GM12878 (cell line): ENCODE measurements around the gene RIPK4. TPM values are rescaled to one million over a fixed set of nuclear protein-coding genes. Genes with fewer than 3 reads are reported as not detected.

Experiments
- ATAC-seq: fragments of 200-7000 bp; cut with Tn5 transposase; 3 replicates; pipeline ENCODE4 v1.9.1; 2020; ENCODE audit warnings: mild to moderate bottlenecking, moderate library complexity
- BruUV-seq: library from RNA; stranded (reverse); fragments of 400-500 nt; replicated peaks from 2 replicates; lab custom pipeline; 2021; lab: Mats Ljungman, UMichigan
- CTCF ChIA-PET: fragments of 300-600 bp; sonication (Branson Sonifier 250); formaldehyde crosslinking; extraction: SDS; loops from one replicate; lab custom pipeline; 2021; ENCODE audit warnings: inconsistent platforms; lab: Yijun Ruan, JAX
- POLR2A ChIA-PET: fragments of 350-600 bp; formaldehyde crosslinking; extraction: SDS; loops from one replicate; lab custom pipeline; 2021; ENCODE audit warnings: inconsistent platforms; lab: Charles Lee
- RAD21 ChIA-PET: fragments of 300-600 bp; sonication (Branson Sonifier 250); formaldehyde crosslinking; loops from one replicate; lab custom pipeline; 2023; ENCODE audit warnings: antibody characterized with exemption; ENCODE audit not compliant: unreplicated experiment; lab: Charles Lee
- SMC1A ChIA-PET: fragments of 300-600 bp; sonication (Branson Sonifier 250); formaldehyde crosslinking; loops from one replicate; lab custom pipeline; 2023; ENCODE audit not compliant: unreplicated experiment, uncharacterized antibody; lab: Charles Lee
- DNase-seq: peaks from one replicate; pipeline ENCODE4 v3.0.0-alpha.2; 2011; ENCODE audit warnings: low read depth, low spot score
- FAIRE-seq: peaks from 3 replicates; lab custom pipeline; 2011; peaks lifted over from hg19 to GRCh38; lab: Jason Lieb, UNC
- H2AFZ ChIP-seq: 2 replicates; pipeline ENCODE4 v1.6.0; 2011; ENCODE audit warnings: low read depth, low read length, control low read depth; ENCODE audit not compliant: control insufficient read depth
- H3K27ac ChIP-seq: 2 replicates; pipeline ENCODE4 v1.5.1; 2011; ENCODE audit warnings: control low read depth; ENCODE audit not compliant: control insufficient read depth, insufficient read depth
- H3K27me3 ChIP-seq, 2 experiments: replicated peaks in 1 of 2; 2 replicates each; pipeline versions ENCODE4 v1.6.0 to v1.6.1; 2011; ENCODE audit warnings: low read length in 1 of 2; ENCODE audit not compliant: control insufficient read depth in 2 of 2, insufficient read depth in 2 of 2
- H3K36me3 ChIP-seq, 2 experiments: 2 replicates each; pipeline ENCODE4 v1.5.1; 2011; ENCODE audit warnings: low read length in 1 of 2; ENCODE audit not compliant: control insufficient read depth in 2 of 2, insufficient read depth in 2 of 2
- H3K4me1 ChIP-seq: 2 replicates; pipeline ENCODE4 v1.6.1; 2011; ENCODE audit warnings: mild to moderate bottlenecking, low read length, moderate library complexity, mixed read lengths; ENCODE audit not compliant: control insufficient read depth, insufficient read depth
- H3K4me2 ChIP-seq: 2 replicates; pipeline ENCODE4 v1.6.0; 2011; ENCODE audit warnings: control low read depth; ENCODE audit not compliant: control insufficient read depth, insufficient read depth
- H3K4me3 ChIP-seq: fragments of 200-600 bp; sonication (generic); 2 replicates; pipeline ENCODE4 v1.5.1; 2016
- H3K79me2 ChIP-seq: 2 replicates; pipeline ENCODE4 v1.6.0; 2011; ENCODE audit warnings: low read length; ENCODE audit not compliant: control insufficient read depth, insufficient read depth
- H3K9ac ChIP-seq: 2 replicates; pipeline ENCODE4 v1.8.0; 2011; ENCODE audit warnings: low read length, control low read depth, mixed read lengths; ENCODE audit not compliant: control insufficient read depth, insufficient read depth
- H3K9me3 ChIP-seq: replicated peaks from 3 replicates; pipeline ENCODE4 v1.5.1; 2011; ENCODE audit warnings: mild to moderate bottlenecking, low read length; ENCODE audit not compliant: control insufficient read depth, insufficient read depth
- H4K20me1 ChIP-seq: 2 replicates; pipeline ENCODE4 v1.6.0; 2011; ENCODE audit not compliant: control insufficient read depth, insufficient read depth
- BACH1 ChIP-seq: fragments of 450-650 bp; IDR thresholded peaks from 2 replicates; pipeline ENCODE4 v1.6.1; 2017; ENCODE audit warnings: mild to moderate bottlenecking, borderline replicate concordance
- FOS ChIP-seq: IDR thresholded peaks from 3 replicates; pipeline ENCODE4 v1.6.1; 2011; ENCODE audit warnings: borderline replicate concordance; ENCODE audit not compliant: insufficient read length; ENCODE audit errors: extremely low read depth
- IKZF2 ChIP-seq, 2 experiments: fragments of 450-650 bp; IDR thresholded peaks; 2 replicates each; pipeline ENCODE4 v1.6.1; 2017; ENCODE audit warnings: mild to moderate bottlenecking in 2 of 2, moderate library complexity in 2 of 2
- KLF5 ChIP-seq: fragments of 450-650 bp; IDR thresholded peaks from 2 replicates; pipeline ENCODE4 v1.6.1; 2014; ENCODE audit warnings: mild to moderate bottlenecking; ENCODE audit not compliant: partially characterized antibody
- NR2C1 ChIP-seq: fragments of 450-650 bp; IDR thresholded peaks from 2 replicates; pipeline ENCODE4 v1.6.1; 2017; ENCODE audit warnings: antibody characterized with exemption, mild to moderate bottlenecking, moderate library complexity
- RELA ChIP-seq: fragments of 450-650 bp; IDR thresholded peaks from 2 replicates; pipeline ENCODE4 v1.8.0; 2014; ENCODE audit warnings: borderline replicate concordance; ENCODE audit not compliant: partially characterized antibody
- SMAD5 ChIP-seq: IDR thresholded peaks from 2 replicates; pipeline ENCODE4 v1.6.1; 2016; ENCODE audit warnings: antibody characterized with exemption, low read depth
- SPI1 ChIP-seq: IDR thresholded peaks from 2 replicates; pipeline ENCODE4 v1.6.1; 2011; ENCODE audit warnings: low read depth, mild to moderate bottlenecking, low read length, moderate library complexity, borderline replicate concordance; ENCODE audit not compliant: insufficient read depth
- TBL1XR1 ChIP-seq: IDR thresholded peaks from 2 replicates; pipeline ENCODE4 v1.6.1; 2012; ENCODE audit warnings: low read depth, low read length, improper control_type of control experiment
- ZBED1 ChIP-seq: IDR thresholded peaks from 2 replicates; pipeline ENCODE4 v1.6.1; 2016; ENCODE audit warnings: borderline replicate concordance
- ZNF622 ChIP-seq: fragments of 450-650 bp; IDR thresholded peaks from 2 replicates; pipeline ENCODE4 v1.6.1; 2017; ENCODE audit warnings: mild to moderate bottlenecking, inconsistent platforms
- WGBS: methylation state at CpG from one replicate; pipeline ENCODE4 v1.1.6; 2016; ENCODE audit warnings: low lambda C conversion rate; ENCODE audit not compliant: insufficient replicate concordance, insufficient coverage; ENCODE audit errors: missing lambda C conversion rate; 5-methylcytosine and 5-hydroxymethylcytosine counted together
- in situ Hi-C: fragments of 300-500 bp; cut with MboI; formaldehyde crosslinking; loops from 9 replicates; pipeline ENCODE4 v1.14.3; 2018; ENCODE audit warnings: mixed read lengths
- intact Hi-C: fragments of 100-400 bp; cut with micrococcal nuclease; formaldehyde crosslinking; loops from one replicate; pipeline ENCODE4 v1.14.2; 2022; ENCODE audit not compliant: unreplicated experiment
- polyA plus RNA-seq, 11 experiments: library from polyadenylated mRNA; depleted of rRNA in 4 of 11; unstranded in 6 of 11; stranded (reverse) in 5 of 11; fragments of >200 nt; fragmentation: Nextera tagmentation in 4 of 11; fragmentation: Illumina TruSeq in 1 of 11; extraction: Ambion mirVana in 4 of 11; extraction: Trizol in 1 of 11; gene quantifications; 1 replicate in 1 of 11; 2 replicates in 10 of 11; pipeline versions ENCODE4 v1.2.1 to v1.2.3, GENCODE V29; 2011 to 2016; ENCODE audit warnings: inconsistent platforms in 2 of 11, missing spikeins in 2 of 11, low read depth in 1 of 11
- total RNA-seq, 4 experiments: library from RNA; depleted of rRNA in 3 of 4; stranded (reverse); fragments of >200 nt in 3 of 4; fragmentation: Illumina TruSeq in 1 of 4; extraction: Trizol in 1 of 4; gene quantifications; 2 replicates each; pipeline versions ENCODE4 v1.2.1 to v1.2.3, GENCODE V29; 2013 to 2021
- TF ChIP-seq, protein P1 (sequence below): IDR thresholded peaks from 2 replicates; pipeline ENCODE4 v1.6.1; 2012; ENCODE audit warnings: low read length, inconsistent platforms
- TF ChIP-seq, protein P2 (sequence below): IDR thresholded peaks from 2 replicates; pipeline ENCODE4 v1.6.1; 2011; ENCODE audit warnings: borderline replicate concordance, low read depth, mild to moderate bottlenecking, moderate library complexity, mixed read lengths, low read length; ENCODE audit not compliant: insufficient read depth; ENCODE audit errors: extremely low read length
- TF ChIP-seq, protein P3 (sequence below): fragments of 450-650 bp; conservative IDR thresholded peaks from 2 replicates; pipeline ENCODE4 v1.6.1; 2017; ENCODE audit warnings: mild to moderate bottlenecking, moderate library complexity

The RIPK4 gene
- total and polyA plus RNA-seq, 10 of the 15 experiments (the other 5 are each of a cell fraction or from before 2014, with no cell fraction given): 0.05 TPM; not detected in 9

DNA sequence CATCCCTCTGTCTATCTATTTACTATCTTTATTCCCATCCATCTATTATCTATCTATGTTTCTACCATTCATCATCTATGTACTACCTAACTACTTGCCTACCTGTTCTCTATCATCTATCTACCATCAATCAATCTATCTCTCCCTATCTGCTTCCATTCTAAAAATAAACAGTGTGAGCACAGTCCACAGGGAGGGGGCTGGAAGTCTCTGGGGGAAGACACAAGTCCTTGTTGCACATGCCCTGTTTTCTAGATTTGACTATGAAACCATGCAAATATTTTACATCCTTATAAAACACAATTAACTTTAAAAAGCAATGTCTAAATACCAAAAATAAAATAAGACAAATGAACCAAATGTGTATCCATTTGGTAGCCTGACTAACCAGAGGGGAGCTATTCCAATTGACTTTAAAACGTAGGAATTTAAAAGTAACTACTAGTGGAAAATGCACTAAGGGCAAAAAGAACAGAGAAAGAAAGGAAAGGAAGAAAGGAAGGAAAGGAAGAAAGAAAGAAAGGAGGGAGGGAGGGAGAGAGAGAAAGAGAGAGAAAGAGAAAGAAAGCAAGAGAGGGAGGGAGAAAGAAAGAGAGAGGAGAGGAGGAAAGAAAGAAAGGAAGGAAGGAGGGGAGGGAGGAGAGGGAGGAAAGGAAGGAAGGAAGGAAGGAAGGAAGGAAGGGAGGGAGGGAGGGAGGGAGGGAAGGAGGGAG lies 13.6 kb upstream of the RIPK4 start (continued):
- TF ChIP-seq, protein P1, sequence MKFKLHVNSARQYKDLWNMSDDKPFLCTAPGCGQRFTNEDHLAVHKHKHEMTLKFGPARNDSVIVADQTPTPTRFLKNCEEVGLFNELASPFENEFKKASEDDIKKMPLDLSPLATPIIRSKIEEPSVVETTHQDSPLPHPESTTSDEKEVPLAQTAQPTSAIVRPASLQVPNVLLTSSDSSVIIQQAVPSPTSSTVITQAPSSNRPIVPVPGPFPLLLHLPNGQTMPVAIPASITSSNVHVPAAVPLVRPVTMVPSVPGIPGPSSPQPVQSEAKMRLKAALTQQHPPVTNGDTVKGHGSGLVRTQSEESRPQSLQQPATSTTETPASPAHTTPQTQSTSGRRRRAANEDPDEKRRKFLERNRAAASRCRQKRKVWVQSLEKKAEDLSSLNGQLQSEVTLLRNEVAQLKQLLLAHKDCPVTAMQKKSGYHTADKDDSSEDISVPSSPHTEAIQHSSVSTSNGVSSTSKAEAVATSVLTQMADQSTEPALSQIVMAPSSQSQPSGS: no peak
- TF ChIP-seq TBL1XR1 (no peak), RELA (no peak), FOS (no peak)

DNA sequence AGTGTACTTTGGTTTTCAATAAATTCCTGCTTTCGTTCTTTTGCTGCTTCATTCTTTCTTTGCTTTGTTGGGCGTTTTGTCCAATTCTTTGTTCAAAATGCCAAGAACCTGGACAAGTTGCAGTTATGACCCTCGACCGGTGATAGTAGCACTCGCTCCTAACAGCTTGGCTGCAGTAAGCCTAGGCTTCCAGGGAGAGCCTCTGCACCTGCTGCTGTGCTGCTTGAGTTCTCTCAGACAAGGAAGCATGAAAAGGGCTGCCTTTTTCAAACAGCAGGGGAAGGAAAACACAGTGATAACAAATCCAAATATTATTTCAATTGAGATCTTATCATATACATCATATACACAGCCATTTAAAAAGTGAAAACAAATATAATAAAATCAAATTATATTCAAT lies 12.8 kb upstream of the RIPK4 start:
- in situ Hi-C loops: no loop called here
- FAIRE-seq (no peak), ATAC-seq (no peak), DNase-seq (no peak)
- Histone ChIP-seq H3K4me1 (no peaks in the 10 kb centered on the region), H3K4me3 (no peak overlapping the region), H3K79me2 (no peaks in the 10 kb centered on the region), H3K27ac (no peak overlapping the region), H3K4me2 (no peak overlapping the region), H3K36me3 (no peaks in the 10 kb centered on the region), H3K9me3 (no peaks in the 10 kb centered on the region), H2AFZ (no peak overlapping the region), H4K20me1 (no peaks in the 10 kb centered on the region), H3K9ac (no peak overlapping the region), H3K27me3 (peaks cover 0 to 3% of the 10 kb centered on the region in 2 experiments; a peak in 3 of 4 replicates)
- ChIA-PET CTCF (interaction anchor here (0.9 kb wide), 1 partner anchor 167 kb away, joined by 4 read pairs; no protein-coding TSS in a partner anchor), RAD21 (no interaction called here), POLR2A (no interaction called here), SMC1A (no interaction called here)
- BruUV-seq: no TSS peak
- intact Hi-C loops: no loop called here
- WGBS: 53% methylated on average over 5 of the region's 5 CpGs
- TF ChIP-seq KLF5 (no peak), ZNF622 (no peak), BACH1 (no peak), NR2C1 (no peak), ZBED1 (no peak), IKZF2 (IDR thresholded peaks at IDR 0.05) (no peak), SMAD5 (no peak), SPI1 (no peak)
- TF ChIP-seq, protein P2, sequence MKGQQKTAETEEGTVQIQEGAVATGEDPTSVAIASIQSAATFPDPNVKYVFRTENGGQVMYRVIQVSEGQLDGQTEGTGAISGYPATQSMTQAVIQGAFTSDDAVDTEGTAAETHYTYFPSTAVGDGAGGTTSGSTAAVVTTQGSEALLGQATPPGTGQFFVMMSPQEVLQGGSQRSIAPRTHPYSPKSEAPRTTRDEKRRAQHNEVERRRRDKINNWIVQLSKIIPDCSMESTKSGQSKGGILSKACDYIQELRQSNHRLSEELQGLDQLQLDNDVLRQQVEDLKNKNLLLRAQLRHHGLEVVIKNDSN: no peak
- TF ChIP-seq, protein P3, sequence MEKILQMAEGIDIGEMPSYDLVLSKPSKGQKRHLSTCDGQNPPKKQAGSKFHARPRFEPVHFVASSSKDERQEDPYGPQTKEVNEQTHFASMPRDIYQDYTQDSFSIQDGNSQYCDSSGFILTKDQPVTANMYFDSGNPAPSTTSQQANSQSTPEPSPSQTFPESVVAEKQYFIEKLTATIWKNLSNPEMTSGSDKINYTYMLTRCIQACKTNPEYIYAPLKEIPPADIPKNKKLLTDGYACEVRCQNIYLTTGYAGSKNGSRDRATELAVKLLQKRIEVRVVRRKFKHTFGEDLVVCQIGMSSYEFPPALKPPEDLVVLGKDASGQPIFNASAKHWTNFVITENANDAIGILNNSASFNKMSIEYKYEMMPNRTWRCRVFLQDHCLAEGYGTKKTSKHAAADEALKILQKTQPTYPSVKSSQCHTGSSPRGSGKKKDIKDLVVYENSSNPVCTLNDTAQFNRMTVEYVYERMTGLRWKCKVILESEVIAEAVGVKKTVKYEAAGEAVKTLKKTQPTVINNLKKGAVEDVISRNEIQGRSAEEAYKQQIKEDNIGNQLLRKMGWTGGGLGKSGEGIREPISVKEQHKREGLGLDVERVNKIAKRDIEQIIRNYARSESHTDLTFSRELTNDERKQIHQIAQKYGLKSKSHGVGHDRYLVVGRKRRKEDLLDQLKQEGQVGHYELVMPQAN: no peak
- TF ChIP-seq, protein P1: no peak
